ENCODE data around the gene GDF11.

GDF11 gene

DNA sequence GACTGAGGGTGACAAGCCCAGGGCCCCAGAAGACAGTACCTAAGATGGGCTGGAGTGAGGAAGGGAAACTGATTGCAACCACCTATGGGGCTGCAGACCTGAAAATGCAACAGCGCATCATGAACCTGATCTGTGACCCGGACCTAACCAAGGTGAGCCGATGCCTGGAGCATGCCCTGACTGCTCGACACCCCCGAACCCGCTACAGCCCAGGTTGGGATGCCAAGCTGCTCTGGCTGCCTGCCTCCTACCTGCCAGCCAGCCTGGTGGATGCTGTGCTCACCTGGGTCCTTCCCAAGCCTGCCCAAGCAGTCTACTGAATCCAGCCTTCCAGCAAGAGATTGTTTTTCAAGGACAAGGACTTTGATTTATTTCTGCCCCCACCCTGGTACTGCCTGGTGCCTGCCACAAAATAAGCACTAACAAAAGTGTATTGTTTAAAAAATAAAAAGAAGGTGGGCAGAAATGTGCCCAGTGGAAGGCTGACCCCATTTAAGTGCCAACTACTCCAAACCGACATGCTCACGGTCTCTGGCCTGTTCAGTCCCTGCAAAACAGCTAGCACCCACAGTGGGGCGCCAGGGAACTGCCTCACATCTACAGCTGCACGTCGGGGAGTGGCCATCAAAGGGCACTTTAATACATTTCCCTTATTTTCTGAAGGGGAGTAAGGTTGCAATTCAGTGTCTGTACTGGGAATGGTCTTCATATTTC, 18.5 kb upstream of the GDF11 start:
- Histone ChIP-seq H3K4me3 (ENCODE audit: insufficient read depth, low read depth, low read length, poor library complexity, severe bottlenecking) (no peak overlapping the region), H3K9me3 (ENCODE audit: control insufficient read depth, low read length) (no peaks in the 10 kb centered on the region), H3K27ac (ENCODE audit: insufficient read depth, low read length, poor library complexity, severe bottlenecking) (no peak overlapping the region), H3K36me3 (ENCODE audit: control insufficient read depth, insufficient read depth, low read length) (peaks cover 10% of the 10 kb centered on the region), H3K4me1 (ENCODE audit: control insufficient read depth, insufficient read depth, low read length, poor library complexity, severe bottlenecking) (peaks cover 18% of the 10 kb centered on the region), H3K27me3 (replicated peaks; ENCODE audit: control insufficient read depth, insufficient read depth, low read length, poor library complexity, severe bottlenecking) (no peaks in the 10 kb centered on the region)
- peak; percentile 34 to 48 (median 40) for DNase-seq

- no peaks in the 10 kb centered on the region for H3K9me3 ChIP-seq (ENCODE audit: control insufficient read depth, low read length)
- no peak overlapping the region for H3K4me3 ChIP-seq (ENCODE audit: insufficient read depth, low read depth, low read length, poor library complexity, severe bottlenecking)
- H3K27ac ChIP-seq (ENCODE audit: insufficient read depth, low read length, poor library complexity, severe bottlenecking) = no peak overlapping the region
- DNase-seq = no peak
- H3K27me3 ChIP-seq (replicated peaks; ENCODE audit: control insufficient read depth, insufficient read depth, low read length, poor library complexity, severe bottlenecking) = no peaks in the 10 kb centered on the region
- peaks cover 23% of the 10 kb centered on the region for H3K4me1 ChIP-seq (ENCODE audit: control insufficient read depth, insufficient read depth, low read length, poor library complexity, severe bottlenecking)
- H3K36me3 ChIP-seq (ENCODE audit: control insufficient read depth, insufficient read depth, low read length) = peaks cover 4% of the 10 kb centered on the region
Observed at GRCh38 chr12:55724940-55725309, 18.0 kb upstream of the GDF11 start.

- Histone ChIP-seq H3K9me3 (ENCODE audit: control insufficient read depth, low read length) (no peaks in the 10 kb centered on the region), H3K4me1 (ENCODE audit: control insufficient read depth, insufficient read depth, low read length, poor library complexity, severe bottlenecking) (peaks cover 26% of the 10 kb centered on the region), H3K27ac (ENCODE audit: insufficient read depth, low read length, poor library complexity, severe bottlenecking) (no peak overlapping the region), H3K36me3 (ENCODE audit: control insufficient read depth, insufficient read depth, low read length) (no peaks in the 10 kb centered on the region), H3K27me3 (replicated peaks; ENCODE audit: control insufficient read depth, insufficient read depth, low read length, poor library complexity, severe bottlenecking) (no peaks in the 10 kb centered on the region), H3K4me3 (ENCODE audit: insufficient read depth, low read depth, low read length, poor library complexity, severe bottlenecking) (no peak overlapping the region)
- DNase-seq = no peak
Observed at GRCh38 chr12:55725556-55725955, 17.4 kb upstream of the GDF11 start.

- Histone ChIP-seq H3K27me3 (replicated peaks; ENCODE audit: control insufficient read depth, insufficient read depth, low read length, poor library complexity, severe bottlenecking) (no peaks in the 10 kb centered on the region), H3K36me3 (ENCODE audit: control insufficient read depth, insufficient read depth, low read length) (no peaks in the 10 kb centered on the region), H3K27ac (ENCODE audit: insufficient read depth, low read length, poor library complexity, severe bottlenecking) (peak overlapping the region; percentile 48), H3K4me3 (ENCODE audit: insufficient read depth, low read depth, low read length, poor library complexity, severe bottlenecking) (no peak overlapping the region), H3K4me1 (ENCODE audit: control insufficient read depth, insufficient read depth, low read length, poor library complexity, severe bottlenecking) (peaks cover 28% of the 10 kb centered on the region), H3K9me3 (ENCODE audit: control insufficient read depth, low read length) (no peaks in the 10 kb centered on the region)
- DNase-seq = no peak
Observed at GRCh38 chr12:55726971-55727370, 16.0 kb upstream of the GDF11 start.

GRCh38 chr12:55727643-55728185, 15.2 kb upstream of the GDF11 start:
- H3K27ac ChIP-seq (ENCODE audit: insufficient read depth, low read length, poor library complexity, severe bottlenecking) = peak overlapping the region; percentile 65
- DNase-seq = no peak
- H3K9me3 ChIP-seq (ENCODE audit: control insufficient read depth, low read length) = no peaks in the 10 kb centered on the region
- no peaks in the 10 kb centered on the region for H3K36me3 ChIP-seq (ENCODE audit: control insufficient read depth, insufficient read depth, low read length)
- peak overlapping the region; percentile 70 for H3K4me3 ChIP-seq (ENCODE audit: insufficient read depth, low read depth, low read length, poor library complexity, severe bottlenecking)
- peaks cover 28% of the 10 kb centered on the region for H3K4me1 ChIP-seq (ENCODE audit: control insufficient read depth, insufficient read depth, low read length, poor library complexity, severe bottlenecking)
- H3K27me3 ChIP-seq (replicated peaks; ENCODE audit: control insufficient read depth, insufficient read depth, low read length, poor library complexity, severe bottlenecking) = no peaks in the 10 kb centered on the region

- Histone ChIP-seq H3K4me3 (ENCODE audit: insufficient read depth, low read depth, low read length, poor library complexity, severe bottlenecking) (peak overlapping the region; percentile 70), H3K9me3 (ENCODE audit: control insufficient read depth, low read length) (no peaks in the 10 kb centered on the region), H3K4me1 (ENCODE audit: control insufficient read depth, insufficient read depth, low read length, poor library complexity, severe bottlenecking) (peaks cover 28% of the 10 kb centered on the region), H3K27me3 (replicated peaks; ENCODE audit: control insufficient read depth, insufficient read depth, low read length, poor library complexity, severe bottlenecking) (no peaks in the 10 kb centered on the region), H3K36me3 (ENCODE audit: control insufficient read depth, insufficient read depth, low read length) (no peaks in the 10 kb centered on the region), H3K27ac (ENCODE audit: insufficient read depth, low read length, poor library complexity, severe bottlenecking) (peak overlapping the region; percentile 65)
- DNase-seq = no peak
Observed at GRCh38 chr12:55728186-55728938, 14.6 kb upstream of the GDF11 start.

- peak within 1 kb of the TSS; percentile 70 for H3K4me3 ChIP-seq (ENCODE audit: insufficient read depth, low read depth, low read length, poor library complexity, severe bottlenecking)
- peak within 1 kb of the TSS; percentile 65 for H3K27ac ChIP-seq (ENCODE audit: insufficient read depth, low read length, poor library complexity, severe bottlenecking)
- no peaks in the 10 kb centered on the region for H3K9me3 ChIP-seq (ENCODE audit: control insufficient read depth, low read length)
- no peaks in the 10 kb centered on the region for H3K36me3 ChIP-seq (ENCODE audit: control insufficient read depth, insufficient read depth, low read length)
- peak; percentile 44 to 54 (median 54) for DNase-seq
- no peaks in the 10 kb centered on the region for H3K27me3 ChIP-seq (replicated peaks; ENCODE audit: control insufficient read depth, insufficient read depth, low read length, poor library complexity, severe bottlenecking)
- H3K4me1 ChIP-seq (ENCODE audit: control insufficient read depth, insufficient read depth, low read length, poor library complexity, severe bottlenecking) = peaks cover 28% of the 10 kb centered on the region
Observed at GRCh38 chr12:55728939-55729818, 13.7 kb upstream of the GDF11 start, which contains the start of gene CD63. TSS of gene CD63 (minus strand) at chr12:55729009. CDS start at chr12:55728341, 668 bp downstream.

- Histone ChIP-seq H3K4me1 (ENCODE audit: control insufficient read depth, insufficient read depth, low read length, poor library complexity, severe bottlenecking) (peaks cover 28% of the 10 kb centered on the region), H3K27me3 (replicated peaks; ENCODE audit: control insufficient read depth, insufficient read depth, low read length, poor library complexity, severe bottlenecking) (no peaks in the 10 kb centered on the region), H3K27ac (ENCODE audit: insufficient read depth, low read length, poor library complexity, severe bottlenecking) (peak overlapping the region; percentile 65), H3K36me3 (ENCODE audit: control insufficient read depth, insufficient read depth, low read length) (no peaks in the 10 kb centered on the region), H3K4me3 (ENCODE audit: insufficient read depth, low read depth, low read length, poor library complexity, severe bottlenecking) (peak overlapping the region; percentile 70), H3K9me3 (ENCODE audit: control insufficient read depth, low read length) (no peaks in the 10 kb centered on the region)
- DNase-seq = no peak
Observed at GRCh38 chr12:55729819-55730818, 12.8 kb upstream of the GDF11 start.

DNA sequence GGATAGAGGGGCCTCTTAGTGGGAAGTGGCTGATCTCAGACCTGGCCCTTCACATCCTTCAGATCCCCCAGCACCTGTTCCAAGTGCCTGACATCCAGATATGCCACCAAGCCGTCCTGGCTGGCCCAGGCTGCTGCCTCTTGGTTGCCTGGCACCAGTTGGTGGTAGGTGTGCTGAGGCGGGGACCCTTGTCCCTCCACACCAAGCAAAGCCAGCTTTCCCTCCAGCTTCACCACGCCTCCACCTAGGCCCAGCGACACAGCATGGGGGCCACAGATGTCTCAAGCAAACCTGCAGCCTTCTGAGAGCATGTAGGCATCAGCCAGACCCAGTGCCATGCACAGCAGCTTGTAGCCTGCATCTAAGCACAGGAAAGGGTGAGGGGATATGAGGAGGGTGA, 10.6 kb upstream of the GDF11 start:
- DNase-seq = no peak
- Histone ChIP-seq H3K9me3 (ENCODE audit: control insufficient read depth, low read length) (no peaks in the 10 kb centered on the region), H3K4me1 (ENCODE audit: control insufficient read depth, insufficient read depth, low read length, poor library complexity, severe bottlenecking) (peaks cover 24% of the 10 kb centered on the region), H3K27ac (ENCODE audit: insufficient read depth, low read length, poor library complexity, severe bottlenecking) (no peak overlapping the region), H3K27me3 (replicated peaks; ENCODE audit: control insufficient read depth, insufficient read depth, low read length, poor library complexity, severe bottlenecking) (no peaks in the 10 kb centered on the region), H3K36me3 (ENCODE audit: control insufficient read depth, insufficient read depth, low read length) (no peaks in the 10 kb centered on the region), H3K4me3 (ENCODE audit: insufficient read depth, low read depth, low read length, poor library complexity, severe bottlenecking) (no peak overlapping the region)
